ENCODE results near the gene AQR. TPM values are rescaled to one million over a fixed set of nuclear protein-coding genes. Genes with fewer than 3 reads are reported as not detected.

The AQR gene
- polyA plus RNA-seq, 1 experiment, result 15.3 TPM

- H3K4me3 ChIP-seq (ENCODE audit: low read depth, low read length), result no peak overlapping the region
- peak; percentile 15 for DNase-seq (ENCODE audit: low read depth)
- ChIA-PET CTCF (interaction anchor here (0.8 kb wide), 1 partner anchor 11 kb away, joined by 3 read pairs; no protein-coding TSS in a partner anchor), POLR2A (no interaction called here)
- H3K36me3 ChIP-seq (ENCODE audit: control insufficient read depth, insufficient read depth, low read length), result no peaks in the 10 kb centered on the region
- H3K27me3 ChIP-seq (ENCODE audit: control insufficient read depth, insufficient read depth, low read length), result no peaks in the 10 kb centered on the region
- no peak for TF ChIP-seq CTCF (IDR thresholded peaks at IDR 0.05; ENCODE audit: insufficient read depth, low read depth, low read length)
Measured at GRCh38 chr15:34837246-34838016, 132.1 kb downstream of the AQR start.

GRCh38 chr15:34828145-34828911 is 141.2 kb downstream of the AQR start:
- POLR2A ChIA-PET, result no interaction called here
- DNase-seq (ENCODE audit: low read depth), result no peak
- no peak for TF ChIP-seq CTCF (IDR thresholded peaks at IDR 0.05; ENCODE audit: insufficient read depth, low read depth, low read length)

GRCh38 chr15:34821831-34822230 is 147.7 kb downstream of the AQR start:
- TF ChIP-seq CTCF (IDR thresholded peaks at IDR 0.05; ENCODE audit: insufficient read depth, low read depth, low read length), result no peak
- CTCF ChIA-PET, result no interaction called here

More at GRCh38 chr15:34828145-34828911, 141.2 kb downstream of the AQR start:
- Histone ChIP-seq H3K36me3 (ENCODE audit: control insufficient read depth, insufficient read depth, low read length) (no peaks in the 10 kb centered on the region), H3K27me3 (ENCODE audit: control insufficient read depth, insufficient read depth, low read length) (no peaks in the 10 kb centered on the region), H3K4me3 (ENCODE audit: low read depth, low read length) (no peak overlapping the region)
- CTCF ChIA-PET, result no interaction called here

GRCh38 chr15:34820110-34820509 is 149.4 kb downstream of the AQR start:
- H3K27me3 ChIP-seq (ENCODE audit: control insufficient read depth, insufficient read depth, low read length), result no peaks in the 10 kb centered on the region
- no peak for TF ChIP-seq CTCF (IDR thresholded peaks at IDR 0.05; ENCODE audit: insufficient read depth, low read depth, low read length)
- DNase-seq (ENCODE audit: low read depth), result no peak
- POLR2A ChIA-PET, result no interaction called here
- CTCF ChIA-PET, result interaction anchor here (0.5 kb wide), 1 partner anchor 210 kb away, joined by 3 read pairs; no protein-coding TSS in a partner anchor
- no peak overlapping the region for H3K4me3 ChIP-seq (ENCODE audit: low read depth, low read length)
- H3K36me3 ChIP-seq (ENCODE audit: control insufficient read depth, insufficient read depth, low read length), result no peaks in the 10 kb centered on the region

More at GRCh38 chr15:34821831-34822230, 147.7 kb downstream of the AQR start:
- no peak overlapping the region for H3K4me3 ChIP-seq (ENCODE audit: low read depth, low read length)
- POLR2A ChIA-PET, result no interaction called here
- no peaks in the 10 kb centered on the region for H3K27me3 ChIP-seq (ENCODE audit: control insufficient read depth, insufficient read depth, low read length)
- no peak for DNase-seq (ENCODE audit: low read depth)
- H3K36me3 ChIP-seq (ENCODE audit: control insufficient read depth, insufficient read depth, low read length), result no peaks in the 10 kb centered on the region

GRCh38 chr15:34818526-34818925 is 151.0 kb downstream of the AQR start:
- ChIA-PET POLR2A (no interaction called here), CTCF (no interaction called here)
- peak; percentile 50 for DNase-seq (ENCODE audit: low read depth)

More at GRCh38 chr15:34818526-34818925, 151.0 kb downstream of the AQR start:
- TF ChIP-seq CTCF (IDR thresholded peaks at IDR 0.05; ENCODE audit: insufficient read depth, low read depth, low read length), result no peak
- Histone ChIP-seq H3K4me3 (ENCODE audit: low read depth, low read length) (no peak overlapping the region), H3K27me3 (ENCODE audit: control insufficient read depth, insufficient read depth, low read length) (no peaks in the 10 kb centered on the region), H3K36me3 (ENCODE audit: control insufficient read depth, insufficient read depth, low read length) (no peaks in the 10 kb centered on the region)
